ENCODE measurements around the gene SYK. TPM values are rescaled to one million over a fixed set of nuclear protein-coding genes. Genes with fewer than 3 reads are reported as not detected.
"Not testable (repeated sequence)": the region's sequence is repeated elsewhere in the genome, so short reads cannot be mapped to it uniquely, and the experiment has no call there.

SYK gene
- polyA plus RNA-seq, 6 donors from 2014 or later, result 163 to 261 (median 214) TPM

DNA sequence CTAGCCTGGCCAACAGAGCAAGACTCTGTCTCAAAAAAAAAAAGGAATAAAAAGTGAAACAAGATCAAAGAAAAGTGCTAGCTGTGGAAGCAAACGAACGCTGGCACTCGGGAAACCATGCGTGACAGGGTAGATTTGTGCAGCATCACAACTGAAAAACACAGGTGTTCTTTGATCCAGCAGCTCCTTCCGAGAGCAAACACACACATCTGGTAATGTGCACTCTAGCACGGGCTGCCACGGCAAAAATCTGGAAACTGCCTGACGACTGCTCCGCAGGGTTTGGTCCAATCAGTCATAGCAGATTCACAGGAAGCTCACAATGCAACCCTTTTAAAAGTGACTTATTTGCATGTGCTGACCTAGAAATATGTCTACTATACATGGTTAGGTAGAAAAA is 80.0 kb downstream of the SYK start:
- Mint-ChIP-seq H3K27ac (peak overlapping the region; percentile 85 to 98 (median 94)), H3K27me3 (no peaks in the 10 kb centered on the region), H3K4me1 (peaks cover 35 to 40% (median 35%) of the 10 kb centered on the region in 3 donors), H3K4me3 (peak overlapping the region; percentile 5 to 91 (median 53)), H3K36me3 (peaks cover 42 to 58% of the 10 kb centered on the region in 2 donors), H3K9me3 (no peaks in the 10 kb centered on the region)
- DNase-seq (peak; percentile 70), ATAC-seq (ENCODE audit: low read depth in 2 of 2) (peak; percentile 91)

DNA sequence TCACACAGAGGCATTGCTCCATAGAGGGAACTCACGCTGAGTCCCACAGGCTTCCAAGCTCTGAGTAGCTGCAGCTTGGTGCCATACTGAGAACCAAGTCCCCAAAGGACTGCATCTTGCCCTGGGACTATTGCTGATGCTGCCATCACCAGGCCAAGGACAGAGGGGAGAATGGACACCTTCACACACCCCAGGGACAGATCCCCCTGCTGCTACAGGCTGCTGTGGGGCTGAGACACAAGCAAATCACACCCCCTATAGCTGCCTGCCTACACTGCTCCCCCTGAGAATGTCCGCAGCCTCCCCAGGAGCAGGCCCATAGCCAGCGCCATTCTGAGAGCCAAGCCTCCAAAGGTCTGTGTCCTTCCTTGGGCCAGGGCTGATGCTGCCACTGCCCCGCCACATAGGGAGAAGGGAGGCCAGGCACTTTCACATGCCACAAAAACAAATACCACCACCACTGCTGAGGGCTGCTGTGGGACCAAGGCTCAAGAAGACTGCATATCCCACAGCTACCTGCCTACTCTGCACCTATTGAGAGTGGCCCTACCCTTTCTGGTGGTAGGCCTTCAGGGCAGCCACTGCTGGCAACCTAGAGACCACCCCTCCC is 81.5 kb downstream of the SYK start:
- no peaks in the 10 kb centered on the region for H3K27me3 Mint-ChIP-seq
- H3K4me1 Mint-ChIP-seq, result peaks cover 35 to 40% (median 35%) of the 10 kb centered on the region in 3 donors
- peaks cover 38 to 58% of the 10 kb centered on the region in 2 donors for H3K36me3 Mint-ChIP-seq
- H3K4me3 Mint-ChIP-seq, result no peak overlapping the region
- no peak for DNase-seq
- peak overlapping the region in 4 of 6 donors; percentile 75 to 90 (median 86) for H3K27ac Mint-ChIP-seq
- ATAC-seq (ENCODE audit: low read depth in 2 of 2), result no peak
- H3K9me3 Mint-ChIP-seq, result no peaks in the 10 kb centered on the region

- no peaks in the 10 kb centered on the region for H3K27me3 Mint-ChIP-seq
- no peak for DNase-seq
- no peaks in the 10 kb centered on the region for H3K9me3 Mint-ChIP-seq
- H3K4me3 Mint-ChIP-seq, result peak overlapping the region in 1 of 8 donors; percentile 29
- peak overlapping the region in 5 of 6 donors; percentile 70 to 90 (median 85) for H3K27ac Mint-ChIP-seq
- peaks cover 38 to 58% of the 10 kb centered on the region in 2 donors for H3K36me3 Mint-ChIP-seq
- H3K4me1 Mint-ChIP-seq, result peaks cover 30 to 40% (median 35%) of the 10 kb centered on the region in 3 donors
- no peak for ATAC-seq (ENCODE audit: low read depth in 2 of 2)
These were observed 82.0 kb downstream of the SYK start for GRCh38 chr9:90883661-90884060.

GRCh38 chr9:90884178-90884577 is 82.6 kb downstream of the SYK start:
- no peak for ATAC-seq (ENCODE audit: low read depth in 2 of 2)
- no peaks in the 10 kb centered on the region for H3K27me3 Mint-ChIP-seq
- no peak for DNase-seq
- H3K9me3 Mint-ChIP-seq, result no peaks in the 10 kb centered on the region
- no peak overlapping the region for H3K4me3 Mint-ChIP-seq
- no peak overlapping the region for H3K27ac Mint-ChIP-seq
- H3K36me3 Mint-ChIP-seq, result peaks cover 41 to 62% of the 10 kb centered on the region in 2 donors
- peaks cover 30 to 40% (median 35%) of the 10 kb centered on the region in 3 donors for H3K4me1 Mint-ChIP-seq

- not testable (repeated sequence) for H3K9me3 Mint-ChIP-seq; H3K27ac Mint-ChIP-seq; ATAC-seq (ENCODE audit: low read depth in 2 of 2); H3K27me3 Mint-ChIP-seq; H3K4me3 Mint-ChIP-seq; DNase-seq
- peaks cover 9 to 19% (median 13%) of the 10 kb centered on the region in 3 donors for H3K4me1 Mint-ChIP-seq
- H3K36me3 Mint-ChIP-seq, result peaks cover 22 to 50% of the 10 kb centered on the region in 2 donors
These were observed 85.2 kb downstream of the SYK start for GRCh38 chr9:90886868-90887267.

GRCh38 chr9:90888941-90889340 is 87.3 kb downstream of the SYK start:
- H3K4me1 Mint-ChIP-seq, result peaks cover 6% of the 10 kb centered on the region in 3 donors
- H3K36me3 Mint-ChIP-seq, result peaks cover 20 to 32% of the 10 kb centered on the region in 2 donors
- no peak for ATAC-seq (ENCODE audit: low read depth in 2 of 2)
- no peaks in the 10 kb centered on the region for H3K27me3 Mint-ChIP-seq
- H3K4me3 Mint-ChIP-seq, result no peak overlapping the region
- H3K27ac Mint-ChIP-seq, result peak overlapping the region in 3 of 6 donors; percentile 42 to 57 (median 43)
- DNase-seq, result no peak
- no peaks in the 10 kb centered on the region for H3K9me3 Mint-ChIP-seq

DNA sequence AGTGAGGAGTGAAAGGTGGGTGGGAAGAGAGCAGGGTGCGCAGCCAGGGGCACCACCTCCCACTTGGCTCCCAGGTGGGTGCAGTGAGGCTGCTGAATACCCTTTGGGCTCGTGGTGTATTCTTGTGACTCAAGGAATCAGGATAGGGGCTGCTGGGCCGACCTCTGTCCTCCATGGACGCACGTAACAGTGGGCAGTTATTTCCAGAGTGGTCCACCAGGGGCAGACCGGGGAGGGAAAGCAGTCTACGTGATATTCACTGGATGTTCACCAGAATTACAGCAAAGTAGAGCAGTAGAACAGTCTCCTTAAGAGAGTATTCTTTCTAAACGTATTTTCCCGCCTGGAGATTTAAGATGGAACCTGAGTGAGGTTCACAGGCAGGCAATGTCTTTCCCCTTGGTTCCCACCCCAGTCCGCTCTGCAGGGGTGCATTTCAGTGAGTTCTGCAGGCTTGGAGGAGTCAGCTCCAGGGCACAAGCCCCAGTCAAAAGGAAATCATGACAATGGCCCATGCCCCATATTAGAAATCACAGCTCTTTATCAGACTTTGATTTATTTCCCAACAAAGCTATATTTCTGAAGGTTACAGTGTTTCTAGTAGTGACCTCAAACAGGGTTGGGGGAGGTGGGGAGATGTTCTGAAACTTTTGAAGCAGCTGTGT is 88.7 kb downstream of the SYK start:
- no peak for DNase-seq
- H3K4me1 Mint-ChIP-seq, result peaks cover 4 to 6% (median 4%) of the 10 kb centered on the region in 3 donors
- no peak for ATAC-seq (ENCODE audit: low read depth in 2 of 2)
- no peak overlapping the region for H3K4me3 Mint-ChIP-seq
- H3K27ac Mint-ChIP-seq, result peak overlapping the region in 3 of 6 donors; percentile 42 to 78 (median 49)
- H3K36me3 Mint-ChIP-seq, result peaks cover 21 to 27% of the 10 kb centered on the region in 2 donors
- H3K9me3 Mint-ChIP-seq, result no peaks in the 10 kb centered on the region
- H3K27me3 Mint-ChIP-seq, result no peaks in the 10 kb centered on the region

DNA sequence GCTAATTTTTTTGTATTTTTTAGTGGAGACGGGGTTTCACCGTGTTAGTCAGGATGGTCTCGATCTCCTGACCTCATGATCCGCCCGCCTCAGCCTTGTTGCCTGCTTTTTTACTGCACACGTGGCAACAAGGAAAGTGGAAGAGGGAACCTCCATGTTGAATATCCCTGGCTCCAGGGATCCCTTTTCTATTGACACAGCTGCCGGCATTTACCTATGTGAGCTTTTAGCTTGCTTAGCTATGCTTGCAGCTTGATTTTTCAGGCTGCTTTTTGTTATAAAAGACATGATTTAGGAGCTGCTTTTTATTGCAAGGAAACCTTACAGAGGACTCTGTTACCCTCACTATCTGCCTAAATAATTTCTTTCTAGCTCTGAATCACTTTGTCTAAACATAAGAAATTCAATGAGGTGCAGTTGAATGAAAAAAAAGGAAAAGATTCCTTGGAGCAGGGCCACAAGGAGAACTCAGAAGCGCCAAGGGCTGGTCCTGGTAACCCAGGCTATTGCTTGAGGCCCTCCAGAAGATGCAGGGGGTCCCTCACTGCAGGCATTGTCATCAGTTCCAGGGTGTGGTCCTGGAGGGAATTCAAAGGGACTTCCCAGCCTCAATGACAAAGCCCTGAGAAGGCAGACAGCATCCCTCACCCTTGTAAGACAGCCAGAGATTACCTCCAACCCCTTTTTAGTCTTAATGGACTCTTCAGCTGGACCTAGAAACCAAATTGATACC is 89.9 kb downstream of the SYK start:
- H3K27ac Mint-ChIP-seq, result peak overlapping the region in 2 of 6 donors; percentile 33 to 54
- H3K27me3 Mint-ChIP-seq, result no peaks in the 10 kb centered on the region
- peaks cover 0 to 6% (median 4%) of the 10 kb centered on the region in 3 donors for H3K4me1 Mint-ChIP-seq

GRCh38 chr9:90892918-90893317 is 91.3 kb downstream of the SYK start:
- no peak for ATAC-seq (ENCODE audit: low read depth in 2 of 2)
- H3K4me1 Mint-ChIP-seq, result peaks cover 0 to 6% (median 4%) of the 10 kb centered on the region in 3 donors
- no peaks in the 10 kb centered on the region for H3K9me3 Mint-ChIP-seq
- H3K4me3 Mint-ChIP-seq, result no peak overlapping the region
- H3K27ac Mint-ChIP-seq, result peak overlapping the region in 4 of 6 donors; percentile 49 to 67 (median 55)
- H3K36me3 Mint-ChIP-seq, result peaks cover 21 to 29% of the 10 kb centered on the region in 2 donors
- H3K27me3 Mint-ChIP-seq, result no peaks in the 10 kb centered on the region
- DNase-seq, result no peak

More for the DNA sequence above, 89.9 kb downstream of the SYK start:
- H3K4me3 Mint-ChIP-seq, result peak overlapping the region in 1 of 8 donors; percentile 22
- H3K36me3 Mint-ChIP-seq, result peaks cover 19 to 21% of the 10 kb centered on the region in 2 donors
- ATAC-seq (ENCODE audit: low read depth in 2 of 2) (no peak), DNase-seq (no peak)
- H3K9me3 Mint-ChIP-seq, result no peaks in the 10 kb centered on the region

- H3K9me3 Mint-ChIP-seq, result no peaks in the 10 kb centered on the region
- DNase-seq (no peak), ATAC-seq (ENCODE audit: low read depth in 2 of 2) (no peak)
- no peak overlapping the region for H3K4me3 Mint-ChIP-seq
- peaks cover 0 to 6% (median 4%) of the 10 kb centered on the region in 3 donors for H3K4me1 Mint-ChIP-seq
- H3K27me3 Mint-ChIP-seq, result no peaks in the 10 kb centered on the region
- H3K27ac Mint-ChIP-seq, result peak overlapping the region in 2 of 6 donors; percentile 16 to 54
- H3K36me3 Mint-ChIP-seq, result peaks cover 13 to 26% of the 10 kb centered on the region in 2 donors
These were observed 92.1 kb downstream of the SYK start for GRCh38 chr9:90893706-90894105.

GRCh38 chr9:90894986-90895687 is 93.5 kb downstream of the SYK start:
- peaks cover 12 to 24% of the 10 kb centered on the region in 2 donors for H3K36me3 Mint-ChIP-seq
- ATAC-seq (ENCODE audit: low read depth in 2 of 2) (peak in 1 of 2 donors; percentile 51), DNase-seq (no peak)
- H3K4me3 Mint-ChIP-seq, result no peak overlapping the region
- H3K9me3 Mint-ChIP-seq, result peaks cover 0 to 2% (median 0%) of the 10 kb centered on the region in 7 donors
- H3K4me1 Mint-ChIP-seq, result peaks cover 0 to 9% (median under 1%) of the 10 kb centered on the region in 3 donors
- H3K27ac Mint-ChIP-seq, result peak overlapping the region in 4 of 6 donors; percentile 3 to 91 (median 48)
- no peaks in the 10 kb centered on the region for H3K27me3 Mint-ChIP-seq

- Mint-ChIP-seq H3K27me3 (no peaks in the 10 kb centered on the region), H3K36me3 (peaks cover 9 to 24% of the 10 kb centered on the region in 2 donors), H3K4me1 (peaks cover 0 to 7% (median 0%) of the 10 kb centered on the region in 3 donors), H3K27ac (peak overlapping the region in 1 of 6 donors; percentile 15), H3K4me3 (no peak overlapping the region), H3K9me3 (peaks cover 0 to 2% (median 0%) of the 10 kb centered on the region in 7 donors)
- DNase-seq, result no peak
- no peak for ATAC-seq (ENCODE audit: low read depth in 2 of 2)
These were observed 94.2 kb downstream of the SYK start for GRCh38 chr9:90895786-90896185.

DNA sequence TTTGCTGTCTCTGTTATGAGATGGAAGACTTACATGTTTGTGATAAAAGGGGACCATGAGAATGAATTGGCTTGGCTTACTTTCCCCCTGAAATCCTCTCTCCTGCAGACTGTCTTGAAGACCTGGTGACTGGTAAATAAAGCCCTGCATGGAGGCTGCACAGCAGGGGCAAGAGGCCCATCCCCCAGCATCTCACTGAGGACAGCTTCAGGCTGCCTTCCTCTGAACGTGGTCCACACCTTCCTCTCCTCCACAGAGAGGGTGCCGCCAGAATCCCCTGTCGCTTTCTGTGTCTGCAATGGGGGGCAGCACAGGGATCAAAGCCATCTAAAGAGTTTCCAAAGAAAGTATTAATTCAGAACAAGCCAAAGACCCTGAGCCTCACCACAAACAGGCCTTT is 94.6 kb downstream of the SYK start:
- peaks cover 9 to 24% of the 10 kb centered on the region in 2 donors for H3K36me3 Mint-ChIP-seq
- DNase-seq, result no peak
- no peak for ATAC-seq (ENCODE audit: low read depth in 2 of 2)
- no peaks in the 10 kb centered on the region for H3K27me3 Mint-ChIP-seq
- H3K9me3 Mint-ChIP-seq, result peaks cover 0 to 2% (median 0%) of the 10 kb centered on the region in 7 donors
- no peak overlapping the region for H3K4me3 Mint-ChIP-seq
- peaks cover 0 to 7% (median 0%) of the 10 kb centered on the region in 3 donors for H3K4me1 Mint-ChIP-seq
- peak overlapping the region in 1 of 6 donors; percentile 15 for H3K27ac Mint-ChIP-seq
